Smooth muscle cell (in vitro differentiated cells): ENCODE measurements around the gene PITRM1. TPM values are rescaled to one million over a fixed set of nuclear protein-coding genes. Genes with fewer than 3 reads are reported as not detected.

Experiments used
- DNase-seq: peaks from one replicate; lab custom pipeline; 2025; ENCODE audit not compliant: unreplicated experiment; lab: John Stamatoyannopoulos, UW
- H2AFZ ChIP-seq: fragments of 200-600 bp; sonication (generic); 2 replicates; pipeline ENCODE4 v1.6.0; 2016; ENCODE audit warnings: antibody characterized with exemption, low read depth, mild to moderate bottlenecking
- H3F3A ChIP-seq: fragments of 200-600 bp; sonication (generic); 2 replicates; pipeline ENCODE4 v1.6.0; 2017; ENCODE audit warnings: antibody characterized with exemption, low read depth
- H3K27ac ChIP-seq: fragments of 200-600 bp; sonication (generic); 2 replicates; pipeline ENCODE4 v1.5.1; 2016; ENCODE audit warnings: low read depth, mild to moderate bottlenecking
- H3K27me3 ChIP-seq: fragments of 200-600 bp; sonication (generic); 2 replicates; pipeline ENCODE4 v1.6.1; 2016; ENCODE audit warnings: low read depth, mild to moderate bottlenecking
- H3K36me3 ChIP-seq: fragments of 200-600 bp; sonication (generic); 2 replicates; pipeline ENCODE4 v1.5.1; 2016; ENCODE audit warnings: low read depth
- H3K4me1 ChIP-seq: fragments of 200-600 bp; sonication (generic); 2 replicates; pipeline ENCODE4 v1.5.1; 2016; ENCODE audit warnings: low read depth
- H3K4me2 ChIP-seq: fragments of 200-600 bp; sonication (generic); 2 replicates; pipeline ENCODE4 v1.6.0; 2016; ENCODE audit warnings: mild to moderate bottlenecking
- H3K4me3 ChIP-seq: fragments of 200-600 bp; sonication (generic); 2 replicates; pipeline ENCODE4 v1.5.1; 2016; ENCODE audit warnings: mild to moderate bottlenecking
- H3K79me2 ChIP-seq: fragments of 200-600 bp; sonication (generic); 2 replicates; pipeline ENCODE4 v1.6.0; 2016; ENCODE audit warnings: low read depth, mild to moderate bottlenecking
- H3K9ac ChIP-seq: fragments of 200-600 bp; sonication (generic); 2 replicates; pipeline ENCODE4 v1.6.0; 2016; ENCODE audit warnings: low read depth
- H3K9me3 ChIP-seq: fragments of 200-600 bp; sonication (generic); replicated peaks from 2 replicates; pipeline ENCODE4 v1.5.1; 2016; ENCODE audit warnings: low read depth
- H4K20me1 ChIP-seq: fragments of 200-600 bp; sonication (generic); 2 replicates; pipeline ENCODE4 v1.6.0; 2016; ENCODE audit warnings: low read depth
- WGBS: methylation state at CpG from one replicate; pipeline ENCODE4 v1.1.7; 2016; ENCODE audit warnings: low lambda C conversion rate; 5-methylcytosine and 5-hydroxymethylcytosine counted together
- polyA plus RNA-seq: library from polyadenylated mRNA; unstranded; fragments of >200 nt; fragmentation: Nextera tagmentation; extraction: Ambion mirVana; gene quantifications from 2 replicates; pipeline ENCODE4 v1.2.1, GENCODE V29; 2016
- total RNA-seq: library from RNA; depleted of rRNA; stranded (reverse); fragments of >200 nt; gene quantifications from 2 replicates; pipeline ENCODE4 v1.2.3, GENCODE V29; 2014
- TF ChIP-seq, protein P1 (sequence below): fragments of 200-600 bp; sonication (generic); IDR thresholded peaks from 2 replicates; pipeline ENCODE4 v1.5.1; 2017; ENCODE audit warnings: borderline replicate concordance, mild to moderate bottlenecking, antibody characterized with exemption; ENCODE audit not compliant: insufficient read depth, poor library complexity, severe bottlenecking

The PITRM1 gene
- total and polyA plus RNA-seq, 2 experiments from 2014 or later: 49.2 to 61.3 TPM

DNA sequence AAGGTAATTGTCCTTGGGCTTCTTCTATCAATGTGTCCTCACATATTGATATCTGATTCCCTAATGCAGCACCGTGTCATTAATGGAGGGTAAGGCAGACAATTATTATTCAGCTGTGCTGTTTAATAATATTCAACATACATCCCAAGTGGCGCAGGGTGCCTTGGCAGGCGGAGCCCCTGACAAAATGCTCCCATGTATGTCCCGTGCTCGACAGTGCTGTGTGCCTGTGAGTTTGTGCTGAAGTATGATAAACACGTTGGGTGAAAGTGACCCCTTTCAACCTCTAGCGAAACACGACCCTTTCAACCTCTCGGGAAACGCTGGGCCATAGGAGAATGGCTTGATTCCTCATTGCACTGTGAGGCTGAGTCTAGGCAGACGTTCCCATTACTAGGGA is 73.9 kb downstream of the PITRM1 start:
- Histone ChIP-seq H3K4me2 (peak overlapping the region; percentile 60), H3K9me3 (no peaks in the 10 kb centered on the region), H3K4me1 (peaks cover 22% of the 10 kb centered on the region), H3K4me3 (no peak overlapping the region), H3K27me3 (no peaks in the 10 kb centered on the region), H3F3A (peaks cover 38% of the 10 kb centered on the region), H3K27ac (peak overlapping the region; percentile 99), H3K36me3 (peaks cover 9% of the 10 kb centered on the region), H3K9ac (peak overlapping the region; percentile 30), H2AFZ (no peak overlapping the region), H4K20me1 (no peaks in the 10 kb centered on the region), H3K79me2 (peaks cover 51% of the 10 kb centered on the region)
- 82% methylated on average over 11 of the region's 11 CpGs for WGBS
- no peak for DNase-seq
- TF ChIP-seq, protein P1, sequence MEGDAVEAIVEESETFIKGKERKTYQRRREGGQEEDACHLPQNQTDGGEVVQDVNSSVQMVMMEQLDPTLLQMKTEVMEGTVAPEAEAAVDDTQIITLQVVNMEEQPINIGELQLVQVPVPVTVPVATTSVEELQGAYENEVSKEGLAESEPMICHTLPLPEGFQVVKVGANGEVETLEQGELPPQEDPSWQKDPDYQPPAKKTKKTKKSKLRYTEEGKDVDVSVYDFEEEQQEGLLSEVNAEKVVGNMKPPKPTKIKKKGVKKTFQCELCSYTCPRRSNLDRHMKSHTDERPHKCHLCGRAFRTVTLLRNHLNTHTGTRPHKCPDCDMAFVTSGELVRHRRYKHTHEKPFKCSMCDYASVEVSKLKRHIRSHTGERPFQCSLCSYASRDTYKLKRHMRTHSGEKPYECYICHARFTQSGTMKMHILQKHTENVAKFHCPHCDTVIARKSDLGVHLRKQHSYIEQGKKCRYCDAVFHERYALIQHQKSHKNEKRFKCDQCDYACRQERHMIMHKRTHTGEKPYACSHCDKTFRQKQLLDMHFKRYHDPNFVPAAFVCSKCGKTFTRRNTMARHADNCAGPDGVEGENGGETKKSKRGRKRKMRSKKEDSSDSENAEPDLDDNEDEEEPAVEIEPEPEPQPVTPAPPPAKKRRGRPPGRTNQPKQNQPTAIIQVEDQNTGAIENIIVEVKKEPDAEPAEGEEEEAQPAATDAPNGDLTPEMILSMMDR: no peak

DNA sequence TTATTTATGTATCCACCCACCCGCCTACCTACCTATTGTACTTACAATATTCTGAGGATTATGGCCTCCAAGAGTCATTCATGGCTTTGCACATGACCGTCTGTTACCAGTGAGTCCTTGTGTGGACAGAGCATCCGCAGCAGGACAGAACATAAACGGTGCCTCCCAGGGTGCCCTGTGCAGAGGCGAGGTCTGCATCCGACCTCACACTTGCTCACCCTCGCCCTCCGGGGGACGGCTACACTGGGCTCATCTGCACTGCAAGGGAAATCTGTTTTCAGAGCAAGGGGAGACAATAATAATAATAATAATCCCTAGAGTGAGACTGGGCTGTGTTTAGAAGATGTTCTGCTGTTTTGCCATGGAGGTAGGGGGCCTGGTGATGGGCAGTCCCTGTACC is 75.4 kb downstream of the PITRM1 start:
- H3K79me2 ChIP-seq: peaks cover 50% of the 10 kb centered on the region
- H3K27ac ChIP-seq: peak overlapping the region; percentile 99
- H3K27me3 ChIP-seq: no peaks in the 10 kb centered on the region
- H3K9me3 ChIP-seq: no peaks in the 10 kb centered on the region
- no peaks in the 10 kb centered on the region for H3K36me3 ChIP-seq
- H3K4me2 ChIP-seq: peak overlapping the region; percentile 25
- DNase-seq: no peak
- H2AFZ ChIP-seq: no peak overlapping the region
- H3F3A ChIP-seq: peaks cover 38% of the 10 kb centered on the region
- WGBS: 86% methylated on average over 9 of the region's 9 CpGs
- peaks cover 22% of the 10 kb centered on the region for H3K4me1 ChIP-seq
- H3K4me3 ChIP-seq: no peak overlapping the region
- TF ChIP-seq, protein P1: no peak
- H3K9ac ChIP-seq: peak overlapping the region; percentile 55
- no peaks in the 10 kb centered on the region for H4K20me1 ChIP-seq

DNA sequence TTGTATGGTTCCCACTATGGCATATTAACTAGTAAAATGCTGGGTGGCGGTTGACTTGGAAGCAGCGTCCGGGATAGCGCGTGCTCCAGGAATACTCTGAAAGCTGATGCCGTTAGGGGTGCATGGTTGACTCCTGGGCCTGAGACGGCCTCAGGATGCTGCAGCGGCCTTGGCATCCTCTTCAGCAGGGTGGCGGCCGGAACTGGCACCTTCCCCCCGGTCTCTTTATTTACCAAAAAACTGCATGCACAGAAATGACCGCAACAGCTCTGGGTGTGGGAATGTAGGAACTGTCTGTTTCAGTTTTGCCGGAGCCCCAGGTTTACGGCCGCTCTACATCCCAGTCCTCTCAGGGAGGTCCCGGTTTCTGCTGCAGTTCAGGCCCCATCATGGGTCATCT is 76.4 kb downstream of the PITRM1 start:
- peaks cover 50% of the 10 kb centered on the region for H3K79me2 ChIP-seq
- H3K9me3 ChIP-seq: no peaks in the 10 kb centered on the region
- H2AFZ ChIP-seq: no peak overlapping the region
- no peaks in the 10 kb centered on the region for H3K27me3 ChIP-seq
- peaks cover 42% of the 10 kb centered on the region for H3F3A ChIP-seq
- no peak for DNase-seq
- peak overlapping the region; percentile 99 for H3K27ac ChIP-seq
- peak overlapping the region; percentile 80 for H3K4me2 ChIP-seq
- TF ChIP-seq, protein P1: no peak
- no peak overlapping the region for H3K4me3 ChIP-seq
- H3K9ac ChIP-seq: peak overlapping the region; percentile 95
- WGBS: 67% methylated on average over 16 of the region's 16 CpGs
- no peaks in the 10 kb centered on the region for H3K36me3 ChIP-seq
- H3K4me1 ChIP-seq: peaks cover 23% of the 10 kb centered on the region
- H4K20me1 ChIP-seq: no peaks in the 10 kb centered on the region
